Osteoblast (primary cell): Measurements from ENCODE around the gene APLP2. TPM values are rescaled to one million over a fixed set of nuclear protein-coding genes. Genes with fewer than 3 reads are reported as not detected.
A peak's percentile ranks its signal among the peaks of the same experiment; 100 is the strongest.

Experiments
- DNase-seq: peaks from one replicate; pipeline ENCODE4 v3.0.0; 2011; ENCODE audit warnings: low spot score, mixed read lengths; ENCODE audit not compliant: insufficient read length; ENCODE audit errors: missing footprints
- H2AFZ ChIP-seq: 2 replicates; pipeline ENCODE4 v1.6.0; 2011; ENCODE audit warnings: mild to moderate bottlenecking, low read length
- H3K27ac ChIP-seq: 2 replicates; pipeline ENCODE4 v1.5.1; 2011; ENCODE audit warnings: mild to moderate bottlenecking, low read depth, low read length, moderate library complexity
- H3K27me3 ChIP-seq: 2 replicates; pipeline ENCODE4 v1.6.0; 2012; ENCODE audit warnings: mild to moderate bottlenecking, control low read depth, inconsistent platforms, low read length, moderate library complexity; ENCODE audit not compliant: insufficient read depth
- H3K36me3 ChIP-seq: 2 replicates; pipeline ENCODE4 v1.5.1; 2011; ENCODE audit warnings: mild to moderate bottlenecking, low read length, control low read depth, moderate library complexity; ENCODE audit not compliant: insufficient read depth
- H3K4me1 ChIP-seq: 2 replicates; pipeline ENCODE4 v1.5.1; 2011; ENCODE audit warnings: mild to moderate bottlenecking, low read length, control low read depth, moderate library complexity; ENCODE audit not compliant: insufficient read depth
- H3K4me2 ChIP-seq: 2 replicates; pipeline ENCODE4 v1.6.0; 2011; ENCODE audit warnings: mild to moderate bottlenecking, low read length; ENCODE audit not compliant: insufficient read depth
- H3K4me3 ChIP-seq: fragments of 200-600 bp; sonication (generic); 3 replicates; pipeline ENCODE4 v1.5.1; 2012; ENCODE audit warnings: mild to moderate bottlenecking, low read length, inconsistent platforms; ENCODE audit not compliant: insufficient read depth
- H3K79me2 ChIP-seq: 2 replicates; pipeline ENCODE4 v1.6.0; 2012; ENCODE audit warnings: mild to moderate bottlenecking, low read length, control low read depth, inconsistent platforms; ENCODE audit not compliant: insufficient read depth
- H3K9me3 ChIP-seq: 2 replicates; pipeline ENCODE4 v1.5.1; 2011; ENCODE audit warnings: low read depth, low read length, control low read depth
- H4K20me1 ChIP-seq: 2 replicates; pipeline ENCODE4 v1.6.0; 2012; ENCODE audit warnings: mild to moderate bottlenecking, low read length, control low read depth; ENCODE audit not compliant: insufficient read depth
- CTCF ChIP-seq: IDR thresholded peaks from 2 replicates; pipeline ENCODE4 v1.5.1; 2011; ENCODE audit warnings: mild to moderate bottlenecking, low read depth, low read length, moderate library complexity; ENCODE audit errors: extremely low read depth
- total RNA-seq: library from RNA; depleted of rRNA; stranded (reverse); fragments of >200 nt; gene quantifications from 2 replicates; pipeline ENCODE4 v1.2.3, GENCODE V29; 2012

Gene APLP2
- total RNA-seq, 1 donor: 331 TPM

- DNase-seq: peak; percentile 42
- no peaks in the 10 kb centered on the region for H3K79me2 ChIP-seq
- no peaks in the 10 kb centered on the region for H4K20me1 ChIP-seq
These were observed 110.0 kb downstream of the APLP2 start for GRCh38 chr11:130179396-130180306.

DNA sequence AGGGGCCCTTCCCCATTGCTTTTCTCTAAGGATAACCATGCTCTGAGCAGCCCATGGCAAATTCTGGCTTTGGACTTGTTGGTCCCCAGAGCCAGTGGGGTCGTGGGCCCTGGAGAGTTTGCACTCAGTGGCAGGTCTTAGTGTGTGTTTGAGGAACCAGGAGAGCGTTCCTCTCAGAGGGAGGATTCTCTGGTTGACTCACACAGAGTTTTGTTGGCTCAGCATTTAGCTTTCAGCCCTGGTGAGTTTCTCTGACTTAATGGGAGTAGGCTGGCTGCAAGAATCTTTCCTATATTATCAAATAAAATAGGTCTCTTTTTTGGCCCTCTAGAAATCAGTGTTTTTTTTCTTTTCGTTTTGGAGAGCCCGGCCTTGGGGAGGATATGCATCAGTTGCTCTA, 110.8 kb downstream of the APLP2 start:
- H3K27ac ChIP-seq: no peak overlapping the region
- no peak overlapping the region for H2AFZ ChIP-seq
- no peak for TF ChIP-seq CTCF
- DNase-seq: peak; percentile 88
- H3K4me1 ChIP-seq: peaks cover 10% of the 10 kb centered on the region
- peaks cover 27% of the 10 kb centered on the region for H3K27me3 ChIP-seq
- no peak overlapping the region for H3K4me2 ChIP-seq
- no peaks in the 10 kb centered on the region for H4K20me1 ChIP-seq
- H3K9me3 ChIP-seq: no peaks in the 10 kb centered on the region
- H3K36me3 ChIP-seq: no peaks in the 10 kb centered on the region
- H3K79me2 ChIP-seq: no peaks in the 10 kb centered on the region
- H3K4me3 ChIP-seq: no peak overlapping the region

More at GRCh38 chr11:130179396-130180306, 110.0 kb downstream of the APLP2 start:
- H3K9me3 ChIP-seq: peaks cover under 1% of the 10 kb centered on the region
- H3K4me1 ChIP-seq: peaks cover 10% of the 10 kb centered on the region
- no peak overlapping the region for H3K4me3 ChIP-seq
- H3K27ac ChIP-seq: no peak overlapping the region
- H3K27me3 ChIP-seq: peaks cover 26% of the 10 kb centered on the region
- no peak overlapping the region for H2AFZ ChIP-seq
- no peak for TF ChIP-seq CTCF
- no peak overlapping the region for H3K4me2 ChIP-seq
- H3K36me3 ChIP-seq: no peaks in the 10 kb centered on the region

GRCh38 chr11:130180896-130181294, 111.2 kb downstream of the APLP2 start:
- no peak for TF ChIP-seq CTCF
- peak; percentile 60 for DNase-seq
- H3K4me3 ChIP-seq: no peak overlapping the region

More at GRCh38 chr11:130180896-130181294, 111.2 kb downstream of the APLP2 start:
- Histone ChIP-seq H3K27me3 (peaks cover 25% of the 10 kb centered on the region), H3K4me1 (peaks cover 10% of the 10 kb centered on the region), H3K36me3 (no peaks in the 10 kb centered on the region), H4K20me1 (no peaks in the 10 kb centered on the region), H3K9me3 (no peaks in the 10 kb centered on the region), H2AFZ (no peak overlapping the region), H3K79me2 (no peaks in the 10 kb centered on the region), H3K4me2 (no peak overlapping the region), H3K27ac (no peak overlapping the region)
